Heart right ventricle (tissue), 16 donors: Measurements from ENCODE around the gene HID1. TPM values are rescaled to one million over a fixed set of nuclear protein-coding genes. Genes with fewer than 3 reads are reported as not detected.

Experiments used
- ATAC-seq, 8 donors: fragments of 200-7000 bp; cut with Tn5 transposase; one replicate each; pipeline ENCODE4 v1.9.1; 2020; ENCODE audit warnings: mild to moderate bottlenecking in 8 of 8, moderate library complexity in 8 of 8, moderate number of reproducible peaks in 1 of 8
- DNase-seq, 2 donors: peaks; one replicate each; pipeline ENCODE4 v3.0.0-alpha.2; 2020
- H3K27ac ChIP-seq, 10 donors: fragments of 200-600 bp; sonication (generic) in 2 of 10; one replicate each; pipeline versions ENCODE4 v1.5.0 to v1.8.0; 2020 to 2022; ENCODE audit warnings: mild to moderate bottlenecking in 3 of 10
- H3K27me3 ChIP-seq, 7 donors: fragments of 200-600 bp; one replicate each; pipeline ENCODE4 v1.8.0; 2021 to 2022; ENCODE audit warnings: mild to moderate bottlenecking in 2 of 7
- H3K36me3 ChIP-seq, 9 donors: fragments of 200-600 bp; sonication (generic) in 1 of 9; one replicate each; pipeline versions ENCODE4 v1.5.0 to v1.8.0; 2020 to 2022; ENCODE audit warnings: mild to moderate bottlenecking in 2 of 9
- H3K4me1 ChIP-seq, 9 donors: fragments of 200-600 bp; sonication (generic) in 1 of 9; one replicate each; pipeline versions ENCODE4 v1.5.0 to v1.8.0; 2020 to 2022; ENCODE audit warnings: mild to moderate bottlenecking in 4 of 9
- H3K4me3 ChIP-seq, 10 donors: fragments of 200-600 bp; sonication (generic) in 2 of 10; one replicate each; pipeline versions ENCODE4 v1.5.0 to v1.8.0; 2020 to 2022; ENCODE audit warnings: mild to moderate bottlenecking in 7 of 10, moderate library complexity in 2 of 10
- H3K9me3 ChIP-seq, 11 donors: fragments of 200-600 bp in 10 of 11; sonication (generic) in 2 of 11; one replicate each; pipeline versions ENCODE4 v1.5.0 to v1.8.0; 2013 to 2022; ENCODE audit warnings: mild to moderate bottlenecking in 2 of 11, control low read depth in 1 of 11, moderate library complexity in 1 of 11
- WGBS, 2 donors: extraction: QIAGEN DNeasy Blood & Tissue Kit; methylation state at CpG; one replicate each; pipeline ENCODE4 v1.1.7; 2013; ENCODE audit warnings: inconsistent platforms in 1 of 2; 5-methylcytosine and 5-hydroxymethylcytosine counted together
- intact Hi-C, 10 donors: fragments of 100-400 bp; cut with DNase I; formaldehyde crosslinking; loops; one replicate each; pipeline versions ENCODE4 v1.11.1 to v1.14.2; 2022
- polyA plus RNA-seq, 2 donors: library from polyadenylated mRNA; stranded (reverse); fragments of 200-250 nt; gene quantifications; one replicate each; pipeline ENCODE4 v1.2.3, GENCODE V29; 2013
- total RNA-seq, 10 donors: library from RNA; stranded (reverse); fragmentation: NEBNext Ultra II Directional in 3 of 10; extraction: Animal tissue kit (Norgen Biotek cat#: 25700) in 3 of 10; gene quantifications; one replicate each; pipeline versions ENCODE4 v1.2.1 to v1.2.4, GENCODE V29; 2021 to 2023
- TF ChIP-seq, protein P1 (sequence below), 9 donors: fragments of 200-600 bp; sonication (generic) in 2 of 9; IDR thresholded peaks; one replicate each; pipeline versions ENCODE4 v1.5.0 to v1.8.0; 2021 to 2022; ENCODE audit warnings: antibody characterized with exemption in 9 of 9, mild to moderate bottlenecking in 5 of 9, moderate library complexity in 1 of 9
- donor health status: Arrhythmogenic right ventricular cardiomyopathy.
- donor health status: ischemic (EF 13 %, LVEDD 7.1; RV severe dilation, severe dysfunction).
- donor health status: healthy with polysubstance abuse.
- donor health status: DM: no; HTN: yes; CAD: no.
- donor health status: DM: no; HTN: no; CAD: no.
- donor health status: ischemic (EF 25% LVEDD 6.9; RV normal size, moderate dysfunction).
- donor health status: ischemic (EF 25% LVEDD 5.7; RV mildly dilated, moderate dysfunction).
- donor health status: healthy.
- donor health status: DM: yes; HTN: yes; CAD: no.
- donor health status: Ischemic cardiomyopathy.
- donor health status: ischemic (EF 35%, LVEDD 5.7; RV mildly dilated, moderate dysfunction).
- donor health status: nonischemic (EF 11% LVEDD 7.7; RV severe dilation, severe dysfunction).
- donor health status: DM: yes; HTN: yes; CAD: no.
- donor health status: PGD.
- donor health status: ischemic (EF 29% LVEDD 5.4; RV normal size, mild dysfunction).
- donor health status: nonischemic (EF 23%, LVEDD 6.1; RV moderate dilation, normal function).

HID1 gene
- total and polyA plus RNA-seq, 12 donors: 3.9 to 23.8 (median 9.5) TPM

GRCh38 chr17:74920642-74921025 is 51.9 kb downstream of the HID1 start:
- Histone ChIP-seq H3K4me1 (peaks cover 2 to 32% (median 23%) of the 10 kb centered on the region in 9 donors), H3K27me3 (peaks cover 22 to 93% (median 82%) of the 10 kb centered on the region in 7 donors), H3K27ac (no peak overlapping the region), H3K4me3 (no peak overlapping the region), H3K9me3 (no peaks in the 10 kb centered on the region), H3K36me3 (no peaks in the 10 kb centered on the region)
- intact Hi-C loops: loop anchor here in 2 of 10 donors (5.0 kb wide), 1 partner anchor 37 kb away; no protein-coding TSS in a partner anchor
- TF ChIP-seq, protein P1, sequence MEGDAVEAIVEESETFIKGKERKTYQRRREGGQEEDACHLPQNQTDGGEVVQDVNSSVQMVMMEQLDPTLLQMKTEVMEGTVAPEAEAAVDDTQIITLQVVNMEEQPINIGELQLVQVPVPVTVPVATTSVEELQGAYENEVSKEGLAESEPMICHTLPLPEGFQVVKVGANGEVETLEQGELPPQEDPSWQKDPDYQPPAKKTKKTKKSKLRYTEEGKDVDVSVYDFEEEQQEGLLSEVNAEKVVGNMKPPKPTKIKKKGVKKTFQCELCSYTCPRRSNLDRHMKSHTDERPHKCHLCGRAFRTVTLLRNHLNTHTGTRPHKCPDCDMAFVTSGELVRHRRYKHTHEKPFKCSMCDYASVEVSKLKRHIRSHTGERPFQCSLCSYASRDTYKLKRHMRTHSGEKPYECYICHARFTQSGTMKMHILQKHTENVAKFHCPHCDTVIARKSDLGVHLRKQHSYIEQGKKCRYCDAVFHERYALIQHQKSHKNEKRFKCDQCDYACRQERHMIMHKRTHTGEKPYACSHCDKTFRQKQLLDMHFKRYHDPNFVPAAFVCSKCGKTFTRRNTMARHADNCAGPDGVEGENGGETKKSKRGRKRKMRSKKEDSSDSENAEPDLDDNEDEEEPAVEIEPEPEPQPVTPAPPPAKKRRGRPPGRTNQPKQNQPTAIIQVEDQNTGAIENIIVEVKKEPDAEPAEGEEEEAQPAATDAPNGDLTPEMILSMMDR (IDR thresholded peaks at IDR 0.05): no peak
- DNase-seq: no peak
- WGBS, 2 donors: 41 to 48% methylated on average over 6 of the region's 6 CpGs
- no peak for ATAC-seq

DNA sequence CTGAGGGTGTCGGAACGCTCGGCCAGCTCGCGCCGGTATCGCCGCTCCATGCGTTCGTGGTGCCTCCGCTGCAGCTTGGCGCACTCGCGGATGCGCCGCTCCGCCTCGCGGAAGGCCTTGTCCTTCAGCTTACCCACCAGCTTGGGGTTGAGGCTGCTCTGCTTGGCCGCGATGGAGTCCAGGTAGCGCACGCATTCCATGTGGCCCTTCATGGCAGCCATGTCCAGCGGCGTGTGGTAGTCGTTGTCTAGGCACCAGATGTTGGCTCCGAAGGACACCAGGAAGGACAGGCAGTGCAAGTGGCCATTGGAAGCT is 52.3 kb downstream of the HID1 start:
- no peaks in the 10 kb centered on the region for H3K36me3 ChIP-seq
- peak overlapping the region in 1 of 10 donors; percentile 2 for H3K4me3 ChIP-seq
- intact Hi-C loops: loop anchor here in 2 of 10 donors (5.0 kb wide), 1 partner anchor 37 kb away; no protein-coding TSS in a partner anchor
- peaks cover 22 to 92% (median 79%) of the 10 kb centered on the region in 7 donors for H3K27me3 ChIP-seq
- ATAC-seq (no peak), DNase-seq (no peak)
- H3K27ac ChIP-seq: no peak overlapping the region
- peaks cover 2 to 32% (median 23%) of the 10 kb centered on the region in 9 donors for H3K4me1 ChIP-seq
- 71 to 78% methylated on average over 27 of the region's 27 CpGs for WGBS, 2 donors
- no peaks in the 10 kb centered on the region for H3K9me3 ChIP-seq
- TF ChIP-seq, protein P1 (IDR thresholded peaks at IDR 0.05): no peak

GRCh38 chr17:74919440-74920305 is 52.9 kb downstream of the HID1 start:
- ATAC-seq: peak in 1 of 8 donors; percentile 15
- no peaks in the 10 kb centered on the region for H3K9me3 ChIP-seq
- TF ChIP-seq, protein P1 (IDR thresholded peaks at IDR 0.05): peak in 6 of 9 donors; percentile 27 to 41 (median 35)
- intact Hi-C loops: loop anchor here in 2 of 10 donors (5.0 kb wide), 1 partner anchor 38 kb away; no protein-coding TSS in a partner anchor
- no peaks in the 10 kb centered on the region for H3K36me3 ChIP-seq
- peaks cover 2 to 30% (median 21%) of the 10 kb centered on the region in 9 donors for H3K4me1 ChIP-seq
- H3K4me3 ChIP-seq: peak overlapping the region in 1 of 10 donors; percentile 2
- DNase-seq: no peak
- 53 to 65% methylated on average over 67 of the region's 67 CpGs for whole genome bisulfite sequencing, 2 donors
- no peak overlapping the region for H3K27ac ChIP-seq
- peaks cover 18 to 91% (median 77%) of the 10 kb centered on the region in 7 donors for H3K27me3 ChIP-seq

DNA sequence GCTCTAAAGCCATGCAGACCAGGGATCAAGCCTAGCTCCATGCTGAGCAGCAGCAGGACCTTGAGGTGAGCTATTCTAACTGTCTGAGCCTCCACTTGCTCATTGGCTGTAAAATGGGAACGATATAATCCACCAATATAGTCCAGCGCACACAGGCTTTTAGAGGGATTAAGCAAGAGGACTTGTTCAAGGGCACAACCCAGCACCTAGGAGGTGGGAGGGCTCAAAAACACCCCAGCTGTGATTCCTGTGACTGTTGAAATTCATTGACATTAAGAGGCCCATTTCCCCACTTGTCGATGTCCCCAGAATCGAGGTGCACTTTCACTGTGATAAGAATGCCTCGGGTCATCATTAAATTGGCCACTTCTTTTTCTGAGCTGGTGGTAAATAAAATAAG is 53.7 kb downstream of the HID1 start:
- 89 to 93% methylated on average over 5 of the region's 5 CpGs for WGBS, 2 donors
- ATAC-seq: no peak
- intact Hi-C loops: no loop called here

More for the DNA sequence above, 53.7 kb downstream of the HID1 start:
- no peaks in the 10 kb centered on the region for H3K36me3 ChIP-seq
- H3K27me3 ChIP-seq: peaks cover 13 to 84% (median 69%) of the 10 kb centered on the region in 7 donors
- H3K4me3 ChIP-seq: no peak overlapping the region
- DNase-seq: no peak
- H3K4me1 ChIP-seq: peaks cover 0 to 22% (median 13%) of the 10 kb centered on the region in 9 donors
- H3K9me3 ChIP-seq: no peaks in the 10 kb centered on the region
- no peak overlapping the region for H3K27ac ChIP-seq
- TF ChIP-seq, protein P1 (IDR thresholded peaks at IDR 0.05): no peak
